Vagina (tissue), 2 donors: ENCODE measurements around the gene GSTA2.

Source experiments
- CTCF ChIP-seq, 3 experiments: fragments of 450-650 bp in 2 of 3; fragments of 200-600 bp in 1 of 3; sonication (generic) in 1 of 3; IDR thresholded peaks; one replicate each; pipeline ENCODE4 v1.5.1; 2017 to 2019; ENCODE audit warnings: antibody characterized with exemption in 3 of 3, mild to moderate bottlenecking in 2 of 3, moderate library complexity in 2 of 3
- POLR2AphosphoS5 ChIP-seq, 2 donors: sonication (generic); formaldehyde crosslinking; IDR thresholded peaks; one replicate each; pipeline ENCODE4 v1.9.0; 2017; ENCODE audit warnings: antibody characterized with exemption in 2 of 2, mild to moderate bottlenecking in 2 of 2, low read depth in 1 of 2; ENCODE audit not compliant: insufficient read depth in 1 of 2

- no peak for TF ChIP-seq CTCF (IDR thresholded peaks at IDR 0.05)
- no peak for TF ChIP-seq POLR2AphosphoS5 (IDR thresholded peaks at IDR 0.05; ENCODE audit: insufficient read depth in 1 of 2, low read depth in 1 of 2)
These were observed 30.1 kb downstream of the GSTA2 start for GRCh38 chr6:52733172-52733571.
